HepG2 (cell line): ENCODE measurements around the gene SLC7A8. TPM values are rescaled to one million over a fixed set of nuclear protein-coding genes. Genes with fewer than 3 reads are reported as not detected.

ENCODE experiments used
- ATAC-seq: fragments of 200-7000 bp; cut with Tn5 transposase; 3 replicates; pipeline ENCODE4 v1.9.1; 2020; ENCODE audit warnings: mild to moderate bottlenecking, moderate library complexity
- BruUV-seq: library from RNA; stranded (reverse); fragments of 400-500 nt; replicated peaks from 2 replicates; lab custom pipeline; 2021; lab: Mats Ljungman, UMichigan
- CTCF ChIA-PET: fragments of 300-600 bp; formaldehyde crosslinking; extraction: SDS; loops from one replicate; lab custom pipeline; 2021; ENCODE audit warnings: low total read pairs, inconsistent platforms, low intra/inter-chr PET ratio; lab: Yijun Ruan, JAX
- POLR2A ChIA-PET: fragments of 350-600 bp; sonication (Branson Sonifier 250); formaldehyde crosslinking; loops from one replicate; lab custom pipeline; 2020; ENCODE audit warnings: antibody characterized with exemption, inconsistent platforms; lab: Yijun Ruan, JAX
- DNase-seq: peaks from one replicate; pipeline ENCODE4 v3.0.0-alpha.2; 2015; ENCODE audit warnings: low spot score
- FAIRE-seq: peaks from 3 replicates; lab custom pipeline; 2011; peaks lifted over from hg19 to GRCh38; lab: Jason Lieb, UNC
- H2AFZ ChIP-seq: one replicate; pipeline ENCODE4 v1.6.1; 2011; ENCODE audit warnings: low read length, inconsistent platforms
- H3K27ac ChIP-seq: fragments of 300-600 bp; 3 replicates; pipeline ENCODE4 v1.8.0; 2011; ENCODE audit warnings: mixed run types, mild to moderate bottlenecking, mixed read lengths, low read length, inconsistent platforms; ENCODE audit not compliant: insufficient read depth; ENCODE audit errors: extremely low read length
- H3K27me3 ChIP-seq, 2 experiments: fragments of 200-600 bp in 1 of 2; 2 replicates in 1 of 2; 3 replicates in 1 of 2; pipeline versions ENCODE4 v1.6.0 to v1.8.0; 2011; ENCODE audit warnings: low read length in 2 of 2, mild to moderate bottlenecking in 2 of 2, moderate library complexity in 2 of 2, inconsistent platforms in 1 of 2; ENCODE audit not compliant: insufficient read depth in 2 of 2, control insufficient read depth in 1 of 2
- H3K36me3 ChIP-seq, 2 experiments: fragments of 200-600 bp in 1 of 2; replicated peaks in 1 of 2; 2 replicates in 1 of 2; 3 replicates in 1 of 2; pipeline versions ENCODE4 v1.5.1 to v1.8.0; 2011; ENCODE audit warnings: low read length in 2 of 2, inconsistent platforms in 1 of 2; ENCODE audit not compliant: insufficient read depth in 2 of 2, control insufficient read depth in 1 of 2
- H3K4me1 ChIP-seq: 2 replicates; pipeline ENCODE4 v1.5.1; 2012; ENCODE audit warnings: low read length, inconsistent platforms; ENCODE audit not compliant: insufficient read depth
- H3K4me2 ChIP-seq: 2 replicates; pipeline ENCODE4 v1.6.0; 2011; ENCODE audit warnings: low read depth, low read length, inconsistent platforms
- H3K4me3 ChIP-seq, 3 experiments: fragments of 200-600 bp in 1 of 3; sonication (generic), shearing (Covaris generic) in 1 of 3; replicated peaks in 1 of 3; 2 replicates each; pipeline ENCODE4 v1.5.1; 2011 to 2016; ENCODE audit warnings: low read length in 3 of 3, inconsistent platforms in 2 of 3, low read depth in 2 of 3, mild to moderate bottlenecking in 2 of 3, control low read depth in 1 of 3, mixed read lengths in 1 of 3; ENCODE audit not compliant: insufficient read depth in 1 of 3
- H3K79me2 ChIP-seq: one replicate; pipeline ENCODE4 v1.6.1; 2011; ENCODE audit warnings: low read length, inconsistent platforms; ENCODE audit not compliant: insufficient read depth
- H3K9ac ChIP-seq: 2 replicates; pipeline ENCODE4 v1.6.0; 2011; ENCODE audit warnings: mild to moderate bottlenecking, low read depth, low read length, inconsistent platforms; ENCODE audit not compliant: insufficient read depth
- H3K9me3 ChIP-seq: 2 replicates; pipeline ENCODE4 v1.5.1; 2012; ENCODE audit warnings: mild to moderate bottlenecking, low read length
- H4K20me1 ChIP-seq: 2 replicates; pipeline ENCODE4 v1.6.0; 2011; ENCODE audit warnings: inconsistent platforms, mild to moderate bottlenecking, low read length, moderate library complexity; ENCODE audit not compliant: insufficient read depth
- CHD4 ChIP-seq: fragments of 200-600 bp; sonication (generic); IDR thresholded peaks from 2 replicates; pipeline ENCODE4 v1.7.0; 2017; ENCODE audit warnings: mild to moderate bottlenecking, low read length, borderline replicate concordance
- CREM ChIP-seq, 2 experiments: sonication (generic) in 1 of 2; formaldehyde crosslinking in 1 of 2; IDR thresholded peaks; 2 replicates each; pipeline versions ENCODE4 v1.4.0 to v1.6.1; 2016 to 2020; ENCODE audit warnings: antibody characterized with exemption in 1 of 2, mild to moderate bottlenecking in 1 of 2, missing genetic modification reagents in 1 of 2
- HMG20A ChIP-seq: IDR thresholded peaks from 2 replicates; pipeline ENCODE4 v1.6.1; 2016; ENCODE audit warnings: borderline replicate concordance
- HMGA1 ChIP-seq: sonication (generic); formaldehyde crosslinking; conservative IDR thresholded peaks from 2 replicates; pipeline ENCODE4 v1.4.0; 2020; ENCODE audit warnings: missing genetic modification reagents
- KAT7 ChIP-seq: IDR thresholded peaks from 2 replicates; pipeline ENCODE4 v1.6.1; 2018; ENCODE audit warnings: borderline replicate concordance, missing compliant biosample characterization
- MED1 ChIP-seq: sonication (generic); formaldehyde crosslinking; IDR thresholded peaks from 2 replicates; pipeline ENCODE4 v1.4.0; 2020; ENCODE audit warnings: missing genetic modification reagents
- MTA1 ChIP-seq: sonication (generic); formaldehyde crosslinking; IDR thresholded peaks from 2 replicates; pipeline ENCODE4 v1.4.0; 2020; ENCODE audit warnings: missing genetic modification reagents, mild to moderate bottlenecking, borderline replicate concordance
- POGZ ChIP-seq: sonication (generic); formaldehyde crosslinking; IDR thresholded peaks from 2 replicates; pipeline ENCODE4 v1.4.0; 2020; ENCODE audit warnings: mild to moderate bottlenecking, missing genetic modification reagents
- RBAK ChIP-seq: sonication (generic); formaldehyde crosslinking; IDR thresholded peaks from 2 replicates; pipeline ENCODE4 v1.5.1; 2020; ENCODE audit warnings: mild to moderate bottlenecking, missing genetic modification reagents
- SMAD9 ChIP-seq: sonication (generic); formaldehyde crosslinking; IDR thresholded peaks from 2 replicates; pipeline ENCODE4 v1.5.1; 2020; ENCODE audit warnings: mild to moderate bottlenecking, missing genetic modification reagents
- SRSF9 ChIP-seq: fragments of 200-400 bp; formaldehyde crosslinking; IDR thresholded peaks from 2 replicates; pipeline ENCODE4 v1.6.1; 2018; ENCODE audit warnings: borderline replicate concordance, mild to moderate bottlenecking, low read depth, low read length; ENCODE audit not compliant: insufficient read depth, poor library complexity, severe bottlenecking
- SRY ChIP-seq: sonication (generic); formaldehyde crosslinking; IDR thresholded peaks from 2 replicates; pipeline ENCODE4 v1.8.0; 2022; ENCODE audit warnings: mild to moderate bottlenecking, missing genetic modification reagents
- ZKSCAN1 ChIP-seq: fragments of 150-350 bp; IDR thresholded peaks from 2 replicates; pipeline ENCODE4 v1.6.1; 2014; ENCODE audit warnings: low read length
- ZNF292 ChIP-seq: sonication (generic); formaldehyde crosslinking; IDR thresholded peaks from 2 replicates; pipeline ENCODE4 v1.8.1; 2022; ENCODE audit warnings: mild to moderate bottlenecking, low read depth, missing genetic modification reagents, borderline replicate concordance
- ZNF343 ChIP-seq: sonication (generic); formaldehyde crosslinking; IDR thresholded peaks from 2 replicates; pipeline ENCODE4 v1.4.0; 2020; ENCODE audit warnings: mild to moderate bottlenecking, missing genetic modification reagents
- ZNF350 ChIP-seq: sonication (generic); formaldehyde crosslinking; IDR thresholded peaks from 2 replicates; pipeline ENCODE4 v1.4.0; 2020; ENCODE audit warnings: mild to moderate bottlenecking, low read depth, missing genetic modification reagents, borderline replicate concordance
- ZNF629 ChIP-seq: sonication (generic); formaldehyde crosslinking; conservative IDR thresholded peaks from 2 replicates; pipeline ENCODE4 v1.5.0; 2020; ENCODE audit warnings: missing genetic modification reagents
- ZNF800 ChIP-seq: sonication (generic); formaldehyde crosslinking; IDR thresholded peaks from 2 replicates; pipeline ENCODE4 v1.4.0; 2020; ENCODE audit warnings: missing genetic modification reagents
- WGBS: methylation state at CpG from one replicate; pipeline ENCODE4 v1.1.6; 2017; ENCODE audit warnings: low lambda C conversion rate; 5-methylcytosine and 5-hydroxymethylcytosine counted together
- in situ Hi-C: cut with HindIII; loops from 2 replicates; pipeline ENCODE4 v1.10.0; 2017; ENCODE audit warnings: low pct_unique_long_range_greater_than_20kb; ENCODE audit not compliant: extremely low pct_ligation_motif_present
- intact Hi-C: fragments of 100-400 bp; cut with micrococcal nuclease; formaldehyde crosslinking; loops from one replicate; pipeline ENCODE4 v1.10.0; 2022; ENCODE audit not compliant: unreplicated experiment
- polyA plus RNA-seq, 8 experiments: library from polyadenylated mRNA; depleted of rRNA in 3 of 8; stranded (reverse) in 7 of 8; unstranded in 1 of 8; fragments of >200 nt; fragmentation: Illumina TruSeq in 4 of 8; extraction: Trizol in 4 of 8; gene quantifications; 2 replicates each; pipeline versions ENCODE4 v1.2.1 to v1.2.3, GENCODE V29; 2011 to 2016; ENCODE audit warnings: low read depth in 4 of 8, missing spikeins in 1 of 8, mixed read lengths in 1 of 8; ENCODE audit not compliant: insufficient read depth in 1 of 8
- total RNA-seq, 5 experiments: library from RNA; depleted of rRNA; stranded (reverse); fragments of >200 nt; fragmentation: Illumina TruSeq; extraction: Trizol; gene quantifications; 2 replicates each; pipeline ENCODE4 v1.2.3, GENCODE V29; 2016; ENCODE audit warnings: low read depth in 1 of 5

The SLC7A8 gene
- total and polyA plus RNA-seq, 2 of the 13 experiments (the other 11 are each of a cell fraction or from before 2014, with no cell fraction given) = 0.25 TPM; not detected in 1

- TF ChIP-seq SMAD9 (CRISPR knock-in tag) = no peak
- TF ChIP-seq ZNF629 (CRISPR knock-in tag) = peak; percentile 60
- Histone ChIP-seq H3K4me1 (peaks cover 15% of the 10 kb centered on the region), H3K36me3 (no peaks in the 10 kb centered on the region), H3K4me2 (no peak overlapping the region), H3K4me3 (no peak overlapping the region), H2AFZ (no peak overlapping the region), H4K20me1 (no peaks in the 10 kb centered on the region), H3K9ac (no peak overlapping the region), H3K27me3 (peaks cover 5 to 44% of the 10 kb centered on the region in 2 experiments; a peak in 3 of 5 replicates), H3K27ac (no peak overlapping the region), H3K79me2 (no peaks in the 10 kb centered on the region), H3K9me3 (no peaks in the 10 kb centered on the region)
- FAIRE-seq = no peak
- DNase-seq = no peak
- intact Hi-C loops (no loop called here), in situ Hi-C loops (no loop called here)
- no peak for ATAC-seq
- CTCF ChIA-PET = interaction anchor here (2.0 kb wide), 1 partner anchor 49 kb away, joined by 5 read pairs; no protein-coding TSS in a partner anchor
- WGBS = 70% methylated on average over 6 of the region's 6 CpGs
- POLR2A ChIA-PET = no interaction called here
- no TSS peak for BruUV-seq
Measured at GRCh38 chr14:23169622-23170021, 13.8 kb downstream of the SLC7A8 start.

GRCh38 chr14:23168246-23168645 is 15.2 kb downstream of the SLC7A8 start:
- intact Hi-C loops = no loop called here
- Histone ChIP-seq H3K79me2 (no peaks in the 10 kb centered on the region), H3K36me3 (no peaks in the 10 kb centered on the region), H3K9ac (no peak overlapping the region), H3K9me3 (no peaks in the 10 kb centered on the region), H3K27ac (no peak overlapping the region), H3K27me3 (peaks cover 6 to 47% of the 10 kb centered on the region in 2 experiments; a peak in 4 of 5 replicates), H3K4me3 (no peak overlapping the region), H4K20me1 (no peaks in the 10 kb centered on the region), H2AFZ (no peak overlapping the region), H3K4me1 (peaks cover 9% of the 10 kb centered on the region), H3K4me2 (no peak overlapping the region)
- in situ Hi-C loops = no loop called here
- ChIA-PET POLR2A (no interaction called here), CTCF (no interaction called here)
- FAIRE-seq = no peak
- DNase-seq = no peak
- 23% methylated on average over 2 of the region's 2 CpGs for WGBS
- BruUV-seq = no TSS peak
- no peak for ATAC-seq
- TF ChIP-seq ZNF350 (CRISPR knock-in tag) (no peak), CREM (IDR thresholded peaks at IDR 0.05) (no peak), CREM (CRISPR knock-in tag; IDR thresholded peaks at IDR 0.05) (no peak), SRY (CRISPR knock-in tag) (no peak), ZKSCAN1 (no peak), RBAK (CRISPR knock-in tag) (no peak), HMG20A (CRISPR knock-in tag) (no peak), CHD4 (no peak), MED1 (CRISPR knock-in tag) (no peak), ZNF343 (CRISPR knock-in tag) (no peak), SRSF9 (no peak), ZNF800 (CRISPR knock-in tag) (no peak), POGZ (CRISPR knock-in tag) (no peak), KAT7 (CRISPR knock-in tag) (no peak), ZNF292 (CRISPR knock-in tag) (no peak), MTA1 (CRISPR knock-in tag) (no peak), HMGA1 (CRISPR knock-in tag) (no peak)
